Tibial nerve (tissue), 4 donors: ENCODE data around the gene TMEM61. TPM values are rescaled to one million over a fixed set of nuclear protein-coding genes. Genes with fewer than 3 reads are reported as not detected.

Experiments used
- DNase-seq, 2 donors: peaks; one replicate each; pipeline ENCODE4 v3.0.0-alpha.2; 2019; ENCODE audit warnings: low spot score in 2 of 2
- H3K27ac ChIP-seq, 4 donors: fragments of 200-600 bp; sonication (generic) in 3 of 4; one replicate each; pipeline ENCODE4 v1.5.1; 2017 to 2019; ENCODE audit warnings: mild to moderate bottlenecking in 1 of 4
- H3K27me3 ChIP-seq, 2 donors: fragments of 200-600 bp; sonication (generic) in 1 of 2; one replicate each; pipeline versions ENCODE4 v1.5.1 to v1.6.0; 2017 to 2019
- H3K36me3 ChIP-seq, 3 donors: fragments of 200-600 bp; sonication (generic); one replicate each; pipeline ENCODE4 v1.5.1; 2018 to 2019
- H3K4me1 ChIP-seq, 4 donors: fragments of 200-600 bp; sonication (generic) in 3 of 4; one replicate each; pipeline ENCODE4 v1.5.1; 2017 to 2019
- H3K4me3 ChIP-seq, 4 donors: fragments of 200-600 bp; sonication (generic) in 3 of 4; one replicate each; pipeline ENCODE4 v1.5.1; 2017 to 2019; ENCODE audit warnings: mild to moderate bottlenecking in 1 of 4, moderate library complexity in 1 of 4
- H3K9me3 ChIP-seq, 4 donors: fragments of 200-600 bp; sonication (generic) in 3 of 4; one replicate each; pipeline ENCODE4 v1.5.1; 2017 to 2019
- CTCF ChIP-seq, 5 experiments: fragments of 200-600 bp in 3 of 5; fragments of 450-650 bp in 2 of 5; sonication (generic) in 3 of 5; IDR thresholded peaks; one replicate each; pipeline ENCODE4 v1.5.1; 2016 to 2019; ENCODE audit warnings: antibody characterized with exemption in 5 of 5, mild to moderate bottlenecking in 3 of 5, moderate library complexity in 2 of 5
- EP300 ChIP-seq, 2 donors: sonication (generic); formaldehyde crosslinking; IDR thresholded peaks; one replicate each; pipeline ENCODE4 v1.6.1; 2017; ENCODE audit warnings: antibody characterized with exemption in 2 of 2, mild to moderate bottlenecking in 1 of 2
- POLR2A ChIP-seq, 2 donors: fragments of 450-650 bp; IDR thresholded peaks; one replicate each; pipeline ENCODE4 v1.6.1; 2017; ENCODE audit warnings: antibody characterized with exemption in 2 of 2, mild to moderate bottlenecking in 2 of 2, moderate library complexity in 2 of 2
- WGBS, 2 donors: methylation state at CpG; one replicate each; pipeline ENCODE4 v1.1.5; 2018; 5-methylcytosine and 5-hydroxymethylcytosine counted together
- total RNA-seq, 4 donors: library from RNA; depleted of rRNA; stranded (reverse); fragments of >200 nt; gene quantifications; one replicate each; pipeline ENCODE4 v1.1.0, GENCODE V29; 2016

Gene TMEM61
- total RNA-seq, 4 donors from 2014 or later = 0.84 TPM; not detected in 3

GRCh38 chr1:55000110-55001085 lies 20.0 kb downstream of the TMEM61 start:
- peaks cover 0 to 11% (median 7%) of the 10 kb centered on the region in 4 donors for H3K4me1 ChIP-seq
- WGBS, 2 donors = 52 to 61% methylated on average over 8 of the region's 8 CpGs
- DNase-seq = no peak
- no peaks in the 10 kb centered on the region for H3K36me3 ChIP-seq
- no peak for TF ChIP-seq CTCF (IDR thresholded peaks at IDR 0.05)
- TF ChIP-seq EP300 (IDR thresholded peaks at IDR 0.05) = no peak
- no peak for TF ChIP-seq POLR2A (IDR thresholded peaks at IDR 0.05)
- H3K27ac ChIP-seq = no peak overlapping the region
- no peaks in the 10 kb centered on the region for H3K9me3 ChIP-seq
- H3K4me3 ChIP-seq = no peak overlapping the region
- peaks cover 0 to 54% of the 10 kb centered on the region in 2 donors for H3K27me3 ChIP-seq

DNA sequence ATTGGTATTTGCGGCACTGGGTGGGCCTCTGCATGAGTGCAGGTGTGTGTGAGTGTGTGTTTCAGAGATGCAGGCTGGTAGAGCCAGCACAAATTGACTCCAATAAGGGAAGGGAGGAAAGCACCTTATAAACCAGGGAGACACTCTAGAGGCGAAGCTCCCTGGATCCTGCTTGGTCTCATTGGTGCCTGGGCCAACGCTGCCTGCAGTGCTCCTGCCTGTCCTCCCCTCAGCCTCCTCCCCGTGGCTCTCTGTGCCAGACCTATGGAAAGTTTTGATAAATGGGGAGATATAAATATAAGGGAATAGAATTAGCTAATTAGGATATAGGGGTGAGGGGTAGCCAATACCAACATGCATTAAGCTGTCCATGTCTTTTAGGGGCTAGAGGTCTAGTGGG lies 20.9 kb downstream of the TMEM61 start:
- Histone ChIP-seq H3K4me3 (no peak overlapping the region), H3K36me3 (no peaks in the 10 kb centered on the region), H3K4me1 (peaks cover 0 to 9% (median 7%) of the 10 kb centered on the region in 4 donors), H3K27ac (no peak overlapping the region), H3K9me3 (no peaks in the 10 kb centered on the region), H3K27me3 (peaks cover 0 to 45% of the 10 kb centered on the region in 2 donors)
- DNase-seq = no peak
- WGBS, 2 donors = 81 to 85% methylated on average over 4 of the region's 4 CpGs
- TF ChIP-seq POLR2A (IDR thresholded peaks at IDR 0.05) (no peak), EP300 (IDR thresholded peaks at IDR 0.05) (no peak), CTCF (IDR thresholded peaks at IDR 0.05) (no peak)

GRCh38 chr1:55002686-55003085 lies 22.3 kb downstream of the TMEM61 start:
- DNase-seq = no peak
- H3K4me3 ChIP-seq = no peak overlapping the region
- WGBS, 2 donors = 50 to 62% methylated on average over 2 of the region's 2 CpGs
- H3K27me3 ChIP-seq = peaks cover 0 to 31% of the 10 kb centered on the region in 2 donors
- H3K9me3 ChIP-seq = no peaks in the 10 kb centered on the region
- no peaks in the 10 kb centered on the region for H3K36me3 ChIP-seq
- no peak for TF ChIP-seq EP300 (IDR thresholded peaks at IDR 0.05)
- no peak for TF ChIP-seq POLR2A (IDR thresholded peaks at IDR 0.05)
- TF ChIP-seq CTCF (IDR thresholded peaks at IDR 0.05) = no peak
- H3K27ac ChIP-seq = no peak overlapping the region
- H3K4me1 ChIP-seq = no peaks in the 10 kb centered on the region

- no peak overlapping the region for H3K27ac ChIP-seq
- TF ChIP-seq CTCF (IDR thresholded peaks at IDR 0.05) (no peak), EP300 (IDR thresholded peaks at IDR 0.05) (no peak), POLR2A (IDR thresholded peaks at IDR 0.05) (no peak)
- peaks cover 0 to 4% (median 0%) of the 10 kb centered on the region in 4 donors for H3K9me3 ChIP-seq
- 77 to 83% methylated on average over 8 to 10 of the region's 10 CpGs for WGBS, 2 donors
- H3K36me3 ChIP-seq = no peaks in the 10 kb centered on the region
- no peak for DNase-seq
- peaks cover 0 to 6% of the 10 kb centered on the region in 2 donors for H3K27me3 ChIP-seq
- H3K4me1 ChIP-seq = no peaks in the 10 kb centered on the region
- no peak overlapping the region for H3K4me3 ChIP-seq
These were observed 25.1 kb downstream of the TMEM61 start for GRCh38 chr1:55005351-55006140.
